Neural progenitor cell (in vitro differentiated cells): ENCODE data around the gene CDCA5. TPM values are rescaled to one million over a fixed set of nuclear protein-coding genes. Genes with fewer than 3 reads are reported as not detected.

ENCODE experiments used
- DNase-seq: peaks from one replicate; pipeline ENCODE4 v3.0.0-alpha.2; 2016; ENCODE audit warnings: low spot score
- H2AFZ ChIP-seq: fragments of 200-600 bp; sonication (generic); replicated peaks from 2 replicates; pipeline ENCODE4 v1.6.1; 2016; ENCODE audit warnings: antibody characterized with exemption
- H3F3A ChIP-seq: fragments of 200-600 bp; sonication (generic); 2 replicates; pipeline ENCODE4 v1.6.1; 2016; ENCODE audit warnings: antibody characterized with exemption, low read depth
- H3K27ac ChIP-seq: fragments of 200-600 bp; sonication (generic); 2 replicates; pipeline ENCODE4 v1.5.1; 2016; ENCODE audit warnings: mild to moderate bottlenecking
- H3K27me3 ChIP-seq: fragments of 200-600 bp; sonication (generic); 2 replicates; pipeline ENCODE4 v1.6.1; 2016; ENCODE audit warnings: mild to moderate bottlenecking, moderate library complexity
- H3K36me3 ChIP-seq: fragments of 200-600 bp; sonication (generic); 2 replicates; pipeline ENCODE4 v1.5.1; 2016
- H3K4me1 ChIP-seq: fragments of 200-600 bp; sonication (generic); 2 replicates; pipeline ENCODE4 v1.6.1; 2016; ENCODE audit warnings: mixed run types
- H3K4me2 ChIP-seq: fragments of 200-600 bp; sonication (generic); 2 replicates; pipeline ENCODE4 v1.6.1; 2016
- H3K4me3 ChIP-seq: fragments of 200-600 bp; sonication (generic); 2 replicates; pipeline ENCODE4 v1.5.1; 2016
- H3K79me2 ChIP-seq: fragments of 200-600 bp; sonication (generic); 2 replicates; pipeline ENCODE4 v1.6.1; 2016; ENCODE audit warnings: low read depth
- H3K9ac ChIP-seq: fragments of 200-600 bp; sonication (generic); 2 replicates; pipeline ENCODE4 v1.6.1; 2016
- H3K9me3 ChIP-seq: fragments of 200-600 bp; sonication (generic); 2 replicates; pipeline ENCODE4 v1.5.1; 2016; ENCODE audit warnings: low read depth
- H4K20me1 ChIP-seq: fragments of 200-600 bp; sonication (generic); 2 replicates; pipeline ENCODE4 v1.6.1; 2016; ENCODE audit warnings: low read depth
- H3K27ac Mint-ChIP-seq: 3 replicates; pipeline ENCODE4 v1.8.0; 2021; ENCODE audit warnings: mixed read lengths
- H3K27me3 Mint-ChIP-seq: 2 replicates; pipeline ENCODE4 v1.8.0; 2022; ENCODE audit warnings: low read depth, mild to moderate bottlenecking, inconsistent platforms, moderate library complexity, mixed read lengths; ENCODE audit not compliant: insufficient read depth
- H3K36me3 Mint-ChIP-seq: 3 replicates; pipeline ENCODE4 v1.8.0; 2021; ENCODE audit warnings: mixed read lengths
- H3K4me1 Mint-ChIP-seq: 3 replicates; pipeline ENCODE4 v1.8.0; 2021; ENCODE audit warnings: mixed read lengths
- H3K4me3 Mint-ChIP-seq: 3 replicates; pipeline ENCODE4 v1.8.0; 2021; ENCODE audit warnings: mild to moderate bottlenecking, moderate library complexity, mixed read lengths
- H3K9me3 Mint-ChIP-seq: 3 replicates; pipeline ENCODE4 v1.8.0; 2020; ENCODE audit warnings: mixed read lengths
- CTCF ChIP-seq: fragments of 200-600 bp; sonication (generic); IDR thresholded peaks from 2 replicates; pipeline ENCODE4 v1.5.1; 2017; ENCODE audit warnings: antibody characterized with exemption, mild to moderate bottlenecking
- EZH2 ChIP-seq: fragments of 200-600 bp; sonication (generic); IDR thresholded peaks from 2 replicates; pipeline ENCODE4 v1.6.1; 2017; ENCODE audit warnings: antibody characterized with exemption, mild to moderate bottlenecking, moderate library complexity
- EZH2phosphoT487 ChIP-seq: fragments of 200-600 bp; sonication (generic); IDR thresholded peaks from 2 replicates; pipeline ENCODE4 v1.6.1; 2017; ENCODE audit warnings: antibody characterized with exemption
- total RNA-seq: library from RNA; depleted of rRNA; stranded (reverse); fragments of >200 nt; gene quantifications from 2 replicates; pipeline ENCODE4 v1.2.3, GENCODE V29; 2015; ENCODE audit warnings: low replicate concordance

CDCA5 gene
- total RNA-seq, 1 donor from 2014 or later: 46.7 TPM

GRCh38 chr11:65053827-65054508, 29.9 kb downstream of the CDCA5 start:
- H4K20me1 ChIP-seq: no peaks in the 10 kb centered on the region
- Mint-ChIP-seq H3K27me3 (peaks cover 8% of the 10 kb centered on the region), H3K36me3 (no peaks in the 10 kb centered on the region), H3K4me1 (no peaks in the 10 kb centered on the region), H3K9me3 (no peaks in the 10 kb centered on the region), H3K27ac (no peak overlapping the region), H3K4me3 (no peak overlapping the region)
- no peaks in the 10 kb centered on the region for H3K27me3 ChIP-seq
- no peak overlapping the region for H3K27ac ChIP-seq
- H3K9ac ChIP-seq: no peak overlapping the region
- no peaks in the 10 kb centered on the region for H3K79me2 ChIP-seq
- no peaks in the 10 kb centered on the region for H3F3A ChIP-seq
- H3K36me3 ChIP-seq: no peaks in the 10 kb centered on the region
- H3K4me1 ChIP-seq: no peaks in the 10 kb centered on the region
- no peak overlapping the region for H3K4me2 ChIP-seq
- no peaks in the 10 kb centered on the region for H3K9me3 ChIP-seq
- no peak for DNase-seq
- TF ChIP-seq EZH2phosphoT487 (no peak), CTCF (no peak), EZH2 (no peak)
- H3K4me3 ChIP-seq: no peak overlapping the region
- no peak overlapping the region for H2AFZ ChIP-seq

- DNase-seq: no peak
- no peak overlapping the region for H3K9ac ChIP-seq
These were observed 32.4 kb downstream of the CDCA5 start for GRCh38 chr11:65051398-65051858.

GRCh38 chr11:65047581-65048422, 36.0 kb downstream of the CDCA5 start:
- TF ChIP-seq EZH2: no peak
- no peak for TF ChIP-seq EZH2phosphoT487
- no peak for TF ChIP-seq CTCF
- no peak overlapping the region for H3K4me3 Mint-ChIP-seq
- H3K36me3 Mint-ChIP-seq: peaks cover 7% of the 10 kb centered on the region
- Histone ChIP-seq H2AFZ (no peak overlapping the region), H4K20me1 (peaks cover 6% of the 10 kb centered on the region), H3K36me3 (no peaks in the 10 kb centered on the region), H3K27me3 (no peaks in the 10 kb centered on the region), H3K27ac (no peak overlapping the region), H3F3A (no peaks in the 10 kb centered on the region), H3K4me1 (no peaks in the 10 kb centered on the region), H3K4me3 (no peak overlapping the region), H3K9me3 (no peaks in the 10 kb centered on the region), H3K4me2 (no peak overlapping the region), H3K9ac (no peak overlapping the region), H3K79me2 (peaks cover 2% of the 10 kb centered on the region)
- H3K9me3 Mint-ChIP-seq: no peaks in the 10 kb centered on the region
- H3K27ac Mint-ChIP-seq: no peak overlapping the region
- DNase-seq: no peak
- H3K27me3 Mint-ChIP-seq: peaks cover 12% of the 10 kb centered on the region
- no peaks in the 10 kb centered on the region for H3K4me1 Mint-ChIP-seq

More at GRCh38 chr11:65051398-65051858, 32.4 kb downstream of the CDCA5 start:
- Histone ChIP-seq H3K27me3 (no peaks in the 10 kb centered on the region), H3K4me1 (no peaks in the 10 kb centered on the region), H4K20me1 (no peaks in the 10 kb centered on the region), H3K79me2 (no peaks in the 10 kb centered on the region), H3K9me3 (no peaks in the 10 kb centered on the region), H3F3A (no peaks in the 10 kb centered on the region), H3K27ac (no peak overlapping the region), H2AFZ (no peak overlapping the region), H3K36me3 (no peaks in the 10 kb centered on the region), H3K4me3 (no peak overlapping the region), H3K4me2 (no peak overlapping the region)
- H3K36me3 Mint-ChIP-seq: no peaks in the 10 kb centered on the region
- no peak overlapping the region for H3K27ac Mint-ChIP-seq
- H3K9me3 Mint-ChIP-seq: no peaks in the 10 kb centered on the region
- H3K4me1 Mint-ChIP-seq: no peaks in the 10 kb centered on the region
- TF ChIP-seq EZH2phosphoT487: no peak
- TF ChIP-seq CTCF: no peak
- no peak for TF ChIP-seq EZH2
- peaks cover 8% of the 10 kb centered on the region for H3K27me3 Mint-ChIP-seq
- no peak overlapping the region for H3K4me3 Mint-ChIP-seq
